Neural cell (in vitro differentiated cells): Measurements from ENCODE around the gene ROR2. TPM values are rescaled to one million over a fixed set of nuclear protein-coding genes. Genes with fewer than 3 reads are reported as not detected.

ENCODE experiments used
- H2AFZ ChIP-seq: fragments of 200-600, 300-800 bp; sonication (generic), shearing (Covaris generic); 2 replicates; pipeline ENCODE4 v1.6.0; 2014; ENCODE audit warnings: low read depth, mild to moderate bottlenecking, antibody characterized with exemption, low read length, moderate library complexity
- H3F3A ChIP-seq: fragments of 200-600 bp; shearing (Covaris generic); 2 replicates; pipeline ENCODE4 v1.6.1; 2016; ENCODE audit warnings: mild to moderate bottlenecking, moderate library complexity, mixed read lengths, antibody characterized with exemption, low read length; ENCODE audit not compliant: insufficient read depth, poor library complexity, severe bottlenecking
- H3K27ac ChIP-seq: fragments of 200-600, 300-800 bp; sonication (generic), shearing (Covaris generic); 2 replicates; pipeline ENCODE4 v1.5.1; 2014; ENCODE audit warnings: mild to moderate bottlenecking, low read length, moderate library complexity
- H3K27me3 ChIP-seq: fragments of 300-800, 200-600 bp; sonication (generic), shearing (Covaris generic); 2 replicates; pipeline ENCODE4 v1.6.0; 2014; ENCODE audit warnings: mild to moderate bottlenecking, low read depth, low read length, moderate library complexity; ENCODE audit not compliant: insufficient read depth
- H3K36me3 ChIP-seq: fragments of 300-800, 200-600 bp; sonication (generic), shearing (Covaris generic); 2 replicates; pipeline ENCODE4 v1.5.1; 2014; ENCODE audit warnings: mild to moderate bottlenecking, antibody characterized with exemption, low read length, moderate library complexity; ENCODE audit not compliant: insufficient read depth
- H3K4me2 ChIP-seq: fragments of 300-800, 200-600 bp; sonication (generic), shearing (Covaris generic); 2 replicates; pipeline ENCODE4 v1.6.0; 2014; ENCODE audit warnings: mild to moderate bottlenecking, low read length
- H3K4me3 ChIP-seq: fragments of 300-800, 200-600 bp; sonication (generic), shearing (Covaris generic); 2 replicates; pipeline ENCODE4 v1.5.1; 2014; ENCODE audit warnings: mild to moderate bottlenecking, low read length, moderate library complexity
- H3K79me2 ChIP-seq: fragments of 200-600 bp; shearing (Covaris generic); replicated peaks from 2 replicates; pipeline ENCODE4 v1.6.0; 2014; ENCODE audit warnings: mild to moderate bottlenecking, low read length, moderate library complexity; ENCODE audit not compliant: insufficient read depth
- H3K9ac ChIP-seq: fragments of 300-800, 200-600 bp; sonication (generic), shearing (Covaris generic); 2 replicates; pipeline ENCODE4 v1.6.1; 2016; ENCODE audit warnings: mild to moderate bottlenecking, low read length, mixed read lengths
- H3K9me2 ChIP-seq: fragments of 200-600 bp; shearing (Covaris generic); 2 replicates; pipeline ENCODE4 v1.6.1; 2016; ENCODE audit warnings: mild to moderate bottlenecking, low read length, mixed read lengths; ENCODE audit not compliant: insufficient read depth
- H3K9me3 ChIP-seq: fragments of 200-600, 300-800 bp; sonication (generic), shearing (Covaris generic); 2 replicates; pipeline ENCODE4 v1.6.1; 2016; ENCODE audit warnings: mild to moderate bottlenecking, mixed run types, low read length, moderate library complexity, mixed read lengths
- H4K20me1 ChIP-seq: fragments of 200-600 bp; shearing (Covaris generic); 2 replicates; pipeline ENCODE4 v1.6.1; 2016; ENCODE audit warnings: mild to moderate bottlenecking, mixed run types; ENCODE audit not compliant: insufficient read depth
- EP300 ChIP-seq: fragments of 450-650 bp; conservative IDR thresholded peaks from 2 replicates; pipeline ENCODE4 v1.6.1; 2014; ENCODE audit warnings: antibody characterized with exemption, mild to moderate bottlenecking, moderate library complexity; ENCODE audit not compliant: poor library complexity, severe bottlenecking
- EZH2 ChIP-seq: fragments of 200-600, 300-800 bp; shearing (Covaris generic), sonication (generic); IDR thresholded peaks from 2 replicates; pipeline ENCODE4 v1.6.1; 2014; ENCODE audit warnings: antibody characterized with exemption, low read length, borderline replicate concordance, mild to moderate bottlenecking; ENCODE audit not compliant: insufficient read depth, poor library complexity, severe bottlenecking
- MXI1 ChIP-seq: fragments of 450-650 bp; conservative IDR thresholded peaks from 2 replicates; pipeline ENCODE4 v1.6.1; 2014; ENCODE audit warnings: antibody characterized with exemption, mild to moderate bottlenecking; ENCODE audit not compliant: poor library complexity, severe bottlenecking
- POLR2AphosphoS5 ChIP-seq: IDR thresholded peaks from 2 replicates; pipeline ENCODE4 v1.6.1; 2012
- RAD21 ChIP-seq: fragments of 450-650 bp; conservative IDR thresholded peaks from 2 replicates; pipeline ENCODE4 v1.6.1; 2014; ENCODE audit warnings: antibody characterized with exemption, mild to moderate bottlenecking, moderate library complexity
- SMC3 ChIP-seq: fragments of 450-650 bp; conservative IDR thresholded peaks from 2 replicates; pipeline ENCODE4 v1.6.1; 2014; ENCODE audit warnings: antibody characterized with exemption, mild to moderate bottlenecking, moderate library complexity; ENCODE audit not compliant: poor library complexity
- TAF1 ChIP-seq: IDR thresholded peaks from 2 replicates; pipeline ENCODE4 v1.6.1; 2012; ENCODE audit warnings: low read depth
- polyA plus RNA-seq: library from polyadenylated mRNA; depleted of rRNA; stranded (reverse); fragments of >200 nt; gene quantifications from 2 replicates; pipeline ENCODE4 v1.2.3, GENCODE V29; 2014
- TF ChIP-seq, protein P1 (sequence below): IDR thresholded peaks from 2 replicates; pipeline ENCODE4 v1.6.1; 2012; ENCODE audit warnings: borderline replicate concordance
- TF ChIP-seq, protein P2 (sequence below): fragments of 450-650 bp; IDR thresholded peaks from 2 replicates; pipeline ENCODE4 v1.5.1; 2014; ENCODE audit warnings: antibody characterized with exemption, mild to moderate bottlenecking, moderate library complexity; ENCODE audit not compliant: poor library complexity, severe bottlenecking

ROR2 gene
- polyA plus RNA-seq, 1 donor from 2014 or later = 0.33 TPM

DNA sequence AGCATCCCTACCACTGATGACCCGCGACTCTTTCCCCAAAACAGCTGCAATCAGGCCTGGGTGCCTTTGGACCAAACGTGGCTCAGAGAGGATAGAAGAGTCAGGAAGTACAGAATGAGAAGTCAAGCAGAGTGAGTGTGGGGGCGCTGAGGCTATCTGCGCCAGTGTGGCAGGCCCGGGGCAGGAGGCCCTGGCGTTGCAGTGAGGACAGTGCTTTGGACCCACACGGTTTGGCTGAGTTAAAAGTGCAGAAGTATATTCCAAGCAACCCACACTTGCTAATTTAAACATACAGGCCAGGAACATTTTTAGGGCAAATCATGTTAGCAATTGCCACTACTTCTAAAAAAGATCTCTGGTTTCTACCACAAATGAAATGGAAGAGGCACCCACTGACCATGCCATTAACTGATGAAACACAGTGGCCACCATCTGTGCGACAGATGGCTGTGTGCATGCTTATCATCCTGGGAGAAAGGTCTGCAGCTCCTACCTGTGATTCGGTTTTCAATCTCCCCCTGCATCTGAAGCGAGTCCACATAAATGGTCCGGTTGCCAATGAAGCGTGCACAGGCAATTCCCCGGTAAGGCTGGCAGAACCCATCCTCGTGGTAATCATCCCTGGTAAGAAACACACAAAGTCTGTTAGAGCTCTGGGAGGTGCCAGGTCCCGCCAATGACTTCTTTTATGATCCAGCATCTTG, 213.0 kb downstream of the ROR2 start:
- no peaks in the 10 kb centered on the region for H3K9me3 ChIP-seq
- no peaks in the 10 kb centered on the region for H4K20me1 ChIP-seq
- no peak overlapping the region for H3K9ac ChIP-seq
- TF ChIP-seq SMC3 = no peak
- TF ChIP-seq RAD21 = no peak
- TF ChIP-seq MXI1 = no peak
- no peak for TF ChIP-seq EZH2
- TF ChIP-seq, protein P1, sequence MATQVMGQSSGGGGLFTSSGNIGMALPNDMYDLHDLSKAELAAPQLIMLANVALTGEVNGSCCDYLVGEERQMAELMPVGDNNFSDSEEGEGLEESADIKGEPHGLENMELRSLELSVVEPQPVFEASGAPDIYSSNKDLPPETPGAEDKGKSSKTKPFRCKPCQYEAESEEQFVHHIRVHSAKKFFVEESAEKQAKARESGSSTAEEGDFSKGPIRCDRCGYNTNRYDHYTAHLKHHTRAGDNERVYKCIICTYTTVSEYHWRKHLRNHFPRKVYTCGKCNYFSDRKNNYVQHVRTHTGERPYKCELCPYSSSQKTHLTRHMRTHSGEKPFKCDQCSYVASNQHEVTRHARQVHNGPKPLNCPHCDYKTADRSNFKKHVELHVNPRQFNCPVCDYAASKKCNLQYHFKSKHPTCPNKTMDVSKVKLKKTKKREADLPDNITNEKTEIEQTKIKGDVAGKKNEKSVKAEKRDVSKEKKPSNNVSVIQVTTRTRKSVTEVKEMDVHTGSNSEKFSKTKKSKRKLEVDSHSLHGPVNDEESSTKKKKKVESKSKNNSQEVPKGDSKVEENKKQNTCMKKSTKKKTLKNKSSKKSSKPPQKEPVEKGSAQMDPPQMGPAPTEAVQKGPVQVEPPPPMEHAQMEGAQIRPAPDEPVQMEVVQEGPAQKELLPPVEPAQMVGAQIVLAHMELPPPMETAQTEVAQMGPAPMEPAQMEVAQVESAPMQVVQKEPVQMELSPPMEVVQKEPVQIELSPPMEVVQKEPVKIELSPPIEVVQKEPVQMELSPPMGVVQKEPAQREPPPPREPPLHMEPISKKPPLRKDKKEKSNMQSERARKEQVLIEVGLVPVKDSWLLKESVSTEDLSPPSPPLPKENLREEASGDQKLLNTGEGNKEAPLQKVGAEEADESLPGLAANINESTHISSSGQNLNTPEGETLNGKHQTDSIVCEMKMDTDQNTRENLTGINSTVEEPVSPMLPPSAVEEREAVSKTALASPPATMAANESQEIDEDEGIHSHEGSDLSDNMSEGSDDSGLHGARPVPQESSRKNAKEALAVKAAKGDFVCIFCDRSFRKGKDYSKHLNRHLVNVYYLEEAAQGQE = no peak
- TF ChIP-seq EP300 = no peak
- TF ChIP-seq, protein P2, sequence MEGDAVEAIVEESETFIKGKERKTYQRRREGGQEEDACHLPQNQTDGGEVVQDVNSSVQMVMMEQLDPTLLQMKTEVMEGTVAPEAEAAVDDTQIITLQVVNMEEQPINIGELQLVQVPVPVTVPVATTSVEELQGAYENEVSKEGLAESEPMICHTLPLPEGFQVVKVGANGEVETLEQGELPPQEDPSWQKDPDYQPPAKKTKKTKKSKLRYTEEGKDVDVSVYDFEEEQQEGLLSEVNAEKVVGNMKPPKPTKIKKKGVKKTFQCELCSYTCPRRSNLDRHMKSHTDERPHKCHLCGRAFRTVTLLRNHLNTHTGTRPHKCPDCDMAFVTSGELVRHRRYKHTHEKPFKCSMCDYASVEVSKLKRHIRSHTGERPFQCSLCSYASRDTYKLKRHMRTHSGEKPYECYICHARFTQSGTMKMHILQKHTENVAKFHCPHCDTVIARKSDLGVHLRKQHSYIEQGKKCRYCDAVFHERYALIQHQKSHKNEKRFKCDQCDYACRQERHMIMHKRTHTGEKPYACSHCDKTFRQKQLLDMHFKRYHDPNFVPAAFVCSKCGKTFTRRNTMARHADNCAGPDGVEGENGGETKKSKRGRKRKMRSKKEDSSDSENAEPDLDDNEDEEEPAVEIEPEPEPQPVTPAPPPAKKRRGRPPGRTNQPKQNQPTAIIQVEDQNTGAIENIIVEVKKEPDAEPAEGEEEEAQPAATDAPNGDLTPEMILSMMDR = no peak
- no peak for TF ChIP-seq POLR2AphosphoS5
- no peak for TF ChIP-seq TAF1
- H3K4me2 ChIP-seq = no peak overlapping the region
- H3K27ac ChIP-seq = no peak overlapping the region
- no peak overlapping the region for H2AFZ ChIP-seq
- H3F3A ChIP-seq = no peaks in the 10 kb centered on the region
- no peaks in the 10 kb centered on the region for H3K27me3 ChIP-seq
- no peaks in the 10 kb centered on the region for H3K36me3 ChIP-seq
- H3K79me2 ChIP-seq = no peaks in the 10 kb centered on the region
- H3K9me2 ChIP-seq = no peaks in the 10 kb centered on the region
- no peak overlapping the region for H3K4me3 ChIP-seq

- Histone ChIP-seq H3F3A (no peaks in the 10 kb centered on the region), H3K27me3 (no peaks in the 10 kb centered on the region), H3K27ac (no peak overlapping the region), H3K36me3 (no peaks in the 10 kb centered on the region), H3K9me3 (no peaks in the 10 kb centered on the region), H3K4me2 (no peak overlapping the region), H4K20me1 (no peaks in the 10 kb centered on the region), H3K9me2 (no peaks in the 10 kb centered on the region), H3K4me3 (no peak overlapping the region), H3K9ac (no peak overlapping the region), H2AFZ (no peak overlapping the region), H3K79me2 (no peaks in the 10 kb centered on the region)
- no peak for TF ChIP-seq EP300
Observed at GRCh38 chr9:91736311-91736710, 213.7 kb downstream of the ROR2 start.
